ENCODE data around the gene TSC22D2. TPM values are rescaled to one million over a fixed set of nuclear protein-coding genes. Genes with fewer than 3 reads are reported as not detected.

Gene TSC22D2
- total RNA-seq, 4 donors from 2014 or later = 19.8 to 59.7 (median 29.5) TPM

DNA sequence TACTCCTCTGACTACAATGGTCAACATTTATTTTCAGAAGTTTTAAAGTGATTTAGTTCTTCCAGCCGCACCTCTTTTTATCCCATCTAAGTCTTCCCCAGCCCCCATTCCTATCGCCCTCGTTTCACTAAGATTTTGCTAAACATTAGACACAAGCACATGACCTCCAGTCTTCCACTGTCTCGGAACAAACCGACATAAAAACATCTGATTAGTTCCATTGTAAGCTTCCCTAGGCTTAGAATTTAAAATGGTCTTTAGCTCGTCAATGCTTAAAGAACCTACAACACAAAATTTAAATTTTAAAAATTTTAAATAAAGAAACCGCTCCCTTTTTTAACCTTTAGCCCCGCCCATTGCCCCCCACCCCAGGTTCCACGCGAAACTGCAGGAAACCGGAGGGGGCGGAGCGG, 284 bp upstream of the TSC22D2 start:
- H3K4me1 ChIP-seq = peaks cover 3 to 16% (median 12%) of the 10 kb centered on the region in 4 donors
- DNase-seq = no peak
- no peaks in the 10 kb centered on the region for H3K9me3 ChIP-seq
- peak overlapping the region; percentile 98 to 100 (median 100) for H3K27ac ChIP-seq
- peak overlapping the region; percentile 18 to 90 (median 71) for H3K4me3 ChIP-seq
- no peaks in the 10 kb centered on the region for H3K27me3 ChIP-seq
- in situ Hi-C loops (cut with MboI; ENCODE audit: low pct_ligation_motif_present in 1 of 4, low pct_unique_long_range_greater_than_20kb in 1 of 4, low sequenced_read_pairs in 3 of 4) (loop anchor here in 1 of 4 donors (25.0 kb wide), 1 partner anchor 446 kb away; the partner anchor contains the start of gene PFN2), intact Hi-C loops (cut with DNase I; ENCODE audit: low total_unique reads) (loop anchor here (5.0 kb wide), 3 partner anchors 36 to 1686 kb away; no protein-coding TSS in a partner anchor)
- TF ChIP-seq POLR2A (IDR thresholded peaks at IDR 0.05) (no peak), EP300 (IDR thresholded peaks at IDR 0.05; ENCODE audit: low read depth) (no peak), POLR2AphosphoS5 (IDR thresholded peaks at IDR 0.05) (no peak)
- TF ChIP-seq, protein P1, sequence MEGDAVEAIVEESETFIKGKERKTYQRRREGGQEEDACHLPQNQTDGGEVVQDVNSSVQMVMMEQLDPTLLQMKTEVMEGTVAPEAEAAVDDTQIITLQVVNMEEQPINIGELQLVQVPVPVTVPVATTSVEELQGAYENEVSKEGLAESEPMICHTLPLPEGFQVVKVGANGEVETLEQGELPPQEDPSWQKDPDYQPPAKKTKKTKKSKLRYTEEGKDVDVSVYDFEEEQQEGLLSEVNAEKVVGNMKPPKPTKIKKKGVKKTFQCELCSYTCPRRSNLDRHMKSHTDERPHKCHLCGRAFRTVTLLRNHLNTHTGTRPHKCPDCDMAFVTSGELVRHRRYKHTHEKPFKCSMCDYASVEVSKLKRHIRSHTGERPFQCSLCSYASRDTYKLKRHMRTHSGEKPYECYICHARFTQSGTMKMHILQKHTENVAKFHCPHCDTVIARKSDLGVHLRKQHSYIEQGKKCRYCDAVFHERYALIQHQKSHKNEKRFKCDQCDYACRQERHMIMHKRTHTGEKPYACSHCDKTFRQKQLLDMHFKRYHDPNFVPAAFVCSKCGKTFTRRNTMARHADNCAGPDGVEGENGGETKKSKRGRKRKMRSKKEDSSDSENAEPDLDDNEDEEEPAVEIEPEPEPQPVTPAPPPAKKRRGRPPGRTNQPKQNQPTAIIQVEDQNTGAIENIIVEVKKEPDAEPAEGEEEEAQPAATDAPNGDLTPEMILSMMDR (IDR thresholded peaks at IDR 0.05) = no peak
- no peaks in the 10 kb centered on the region for H3K36me3 ChIP-seq
- 2 to 3% methylated on average over 8 to 13 of the region's 13 CpGs for WGBS, 2 donors (ENCODE audit: low coverage in 1 of 2)

GRCh38 chr3:150409125-150409511, 1.0 kb downstream of the TSC22D2 start:
- Histone ChIP-seq H3K27ac (peak overlapping the region; percentile 98 to 100 (median 100)), H3K27me3 (no peaks in the 10 kb centered on the region), H3K4me3 (peak overlapping the region; percentile 60 to 92 (median 86)), H3K4me1 (peaks cover 8 to 29% (median 23%) of the 10 kb centered on the region in 4 donors), H3K36me3 (no peaks in the 10 kb centered on the region), H3K9me3 (no peaks in the 10 kb centered on the region)
- intact Hi-C loops (cut with DNase I; ENCODE audit: low total_unique reads) (loop anchor here (5.0 kb wide), 3 partner anchors 37 to 1687 kb away; no protein-coding TSS in a partner anchor), in situ Hi-C loops (cut with MboI; ENCODE audit: low pct_ligation_motif_present in 1 of 4, low pct_unique_long_range_greater_than_20kb in 1 of 4, low sequenced_read_pairs in 3 of 4) (loop anchor here in 1 of 4 donors (25.0 kb wide), 1 partner anchor 447 kb away; the partner anchor contains the start of gene PFN2)
- WGBS, 2 donors (ENCODE audit: low coverage in 1 of 2) = 1% methylated on average over 30 of the region's 30 CpGs; no CpG with 5 or more reads in 1 of the 2 donors
- TF ChIP-seq, protein P1 (IDR thresholded peaks at IDR 0.05) = no peak
- TF ChIP-seq POLR2A (IDR thresholded peaks at IDR 0.05) (no peak), POLR2AphosphoS5 (IDR thresholded peaks at IDR 0.05) (no peak), EP300 (IDR thresholded peaks at IDR 0.05; ENCODE audit: low read depth) (no peak)
- no peak for DNase-seq

- no peaks in the 10 kb centered on the region for H3K27me3 ChIP-seq
- in situ Hi-C loops (cut with MboI; ENCODE audit: low pct_ligation_motif_present in 1 of 4, low pct_unique_long_range_greater_than_20kb in 1 of 4, low sequenced_read_pairs in 3 of 4) = loop anchor here in 1 of 4 donors (25.0 kb wide), 1 partner anchor 447 kb away; the partner anchor contains the start of gene PFN2
- peaks cover 12 to 35% (median 29%) of the 10 kb centered on the region in 4 donors for H3K4me1 ChIP-seq
- TF ChIP-seq POLR2AphosphoS5 (IDR thresholded peaks at IDR 0.05) (peak; percentile 44 to 81 (median 77)), POLR2A (IDR thresholded peaks at IDR 0.05) (peak; percentile 60), EP300 (IDR thresholded peaks at IDR 0.05; ENCODE audit: low read depth) (no peak)
- TF ChIP-seq, protein P1 (IDR thresholded peaks at IDR 0.05) = peak; percentile 39 to 72 (median 59)
- H3K9me3 ChIP-seq = no peaks in the 10 kb centered on the region
- intact Hi-C loops (cut with DNase I; ENCODE audit: low total_unique reads) = loop anchor here (1.0 to 5.0 kb wide), 4 partner anchors 37 to 1687 kb away; no protein-coding TSS in a partner anchor
- peak overlapping the region; percentile 98 to 100 (median 100) for H3K27ac ChIP-seq
- 0% methylated on average over 22 of the region's 72 CpGs; no CpG with 5 or more reads in 1 of the 2 donors for WGBS, 2 donors (ENCODE audit: low coverage in 1 of 2)
- H3K4me3 ChIP-seq = peak overlapping the region; percentile 60 to 92 (median 86)
- peak; percentile 82 for DNase-seq
- no peaks in the 10 kb centered on the region for H3K36me3 ChIP-seq
These were observed 1.6 kb downstream of the TSC22D2 start for GRCh38 chr3:150409512-150410310.
